IMR-90 (cell line): ENCODE results near the gene ENO3.

Experiments used
- BHLHE40 ChIP-seq: fragments of 150-350 bp; IDR thresholded peaks from 2 replicates; pipeline ENCODE4 v1.6.1; 2016; ENCODE audit warnings: mild to moderate bottlenecking, low read depth, low read length
- POLR2A ChIP-seq: IDR thresholded peaks from 2 replicates; pipeline ENCODE4 v1.6.1; 2012; ENCODE audit warnings: mild to moderate bottlenecking, low read depth, low read length
- RAD21 ChIP-seq: IDR thresholded peaks from 2 replicates; pipeline ENCODE4 v1.6.1; 2012; ENCODE audit warnings: low read length, improper control_type of control experiment
- RCOR1 ChIP-seq: IDR thresholded peaks from 2 replicates; pipeline ENCODE4 v1.6.1; 2012; ENCODE audit warnings: mild to moderate bottlenecking, low read length, improper control_type of control experiment; ENCODE audit not compliant: insufficient replicate concordance
- TF ChIP-seq, protein P1 (sequence below): conservative IDR thresholded peaks from 2 replicates; pipeline ENCODE4 v1.5.1; 2012; ENCODE audit warnings: mild to moderate bottlenecking, low read depth, low read length, improper control_type of control experiment
- TF ChIP-seq, protein P2 (sequence below): fragments of 150-350 bp; IDR thresholded peaks from 2 replicates; pipeline ENCODE4 v1.6.1; 2017; ENCODE audit warnings: mild to moderate bottlenecking, antibody characterized with exemption, low read length, low read depth

DNA sequence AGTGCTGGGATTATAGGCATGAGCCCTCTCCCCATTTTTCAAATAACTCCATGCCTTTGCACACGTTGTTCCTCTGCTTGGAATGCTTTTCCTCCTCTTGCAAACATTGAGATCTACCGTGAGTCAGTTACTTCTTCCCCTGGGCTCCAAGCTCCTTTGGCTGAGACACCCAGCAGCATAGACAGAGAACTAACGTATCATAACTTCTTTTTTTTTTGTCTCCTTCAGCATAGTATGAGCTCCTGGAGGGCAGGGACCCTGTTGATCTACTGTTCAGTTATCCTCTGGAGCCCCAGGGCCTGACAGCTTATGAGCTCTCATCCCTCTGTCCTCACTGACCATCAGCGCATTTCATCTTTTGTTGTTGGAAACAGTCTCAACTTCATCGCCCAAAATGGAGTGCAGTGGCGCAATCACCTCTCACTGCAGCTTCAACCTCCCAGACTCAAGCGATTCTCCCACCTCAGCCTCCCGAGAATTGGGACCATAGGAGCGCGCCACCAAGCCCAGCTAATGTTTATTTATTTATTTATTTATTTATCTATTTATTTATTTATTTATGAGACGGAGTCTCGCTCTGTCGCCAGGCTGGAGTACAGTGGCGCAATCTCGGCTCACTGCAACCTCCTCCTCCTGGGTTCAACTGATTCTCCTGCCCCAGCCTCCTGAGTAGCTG is 14.5 kb downstream of the ENO3 start:
- peak; percentile 32; the same call in 1 of the 2 replicates for TF ChIP-seq POLR2A
- TF ChIP-seq, protein P1, sequence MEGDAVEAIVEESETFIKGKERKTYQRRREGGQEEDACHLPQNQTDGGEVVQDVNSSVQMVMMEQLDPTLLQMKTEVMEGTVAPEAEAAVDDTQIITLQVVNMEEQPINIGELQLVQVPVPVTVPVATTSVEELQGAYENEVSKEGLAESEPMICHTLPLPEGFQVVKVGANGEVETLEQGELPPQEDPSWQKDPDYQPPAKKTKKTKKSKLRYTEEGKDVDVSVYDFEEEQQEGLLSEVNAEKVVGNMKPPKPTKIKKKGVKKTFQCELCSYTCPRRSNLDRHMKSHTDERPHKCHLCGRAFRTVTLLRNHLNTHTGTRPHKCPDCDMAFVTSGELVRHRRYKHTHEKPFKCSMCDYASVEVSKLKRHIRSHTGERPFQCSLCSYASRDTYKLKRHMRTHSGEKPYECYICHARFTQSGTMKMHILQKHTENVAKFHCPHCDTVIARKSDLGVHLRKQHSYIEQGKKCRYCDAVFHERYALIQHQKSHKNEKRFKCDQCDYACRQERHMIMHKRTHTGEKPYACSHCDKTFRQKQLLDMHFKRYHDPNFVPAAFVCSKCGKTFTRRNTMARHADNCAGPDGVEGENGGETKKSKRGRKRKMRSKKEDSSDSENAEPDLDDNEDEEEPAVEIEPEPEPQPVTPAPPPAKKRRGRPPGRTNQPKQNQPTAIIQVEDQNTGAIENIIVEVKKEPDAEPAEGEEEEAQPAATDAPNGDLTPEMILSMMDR, result no peak
- TF ChIP-seq, protein P2, sequence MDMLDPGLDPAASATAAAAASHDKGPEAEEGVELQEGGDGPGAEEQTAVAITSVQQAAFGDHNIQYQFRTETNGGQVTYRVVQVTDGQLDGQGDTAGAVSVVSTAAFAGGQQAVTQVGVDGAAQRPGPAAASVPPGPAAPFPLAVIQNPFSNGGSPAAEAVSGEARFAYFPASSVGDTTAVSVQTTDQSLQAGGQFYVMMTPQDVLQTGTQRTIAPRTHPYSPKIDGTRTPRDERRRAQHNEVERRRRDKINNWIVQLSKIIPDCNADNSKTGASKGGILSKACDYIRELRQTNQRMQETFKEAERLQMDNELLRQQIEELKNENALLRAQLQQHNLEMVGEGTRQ, result no peak
- no peak for TF ChIP-seq BHLHE40
- TF ChIP-seq RAD21, result no peak
- no peak for TF ChIP-seq RCOR1
